Immature natural killer cell (primary cell): Measurements from ENCODE around the gene RBM11. TPM values are rescaled to one million over a fixed set of nuclear protein-coding genes. Genes with fewer than 3 reads are reported as not detected.
"Not testable (repeated sequence)": the region's sequence is repeated elsewhere in the genome, so short reads cannot be mapped to it uniquely, and the experiment has no call there.

Experiments
- DNase-seq, 3 donors: peaks; one replicate each; pipeline ENCODE4 v3.0.0; 2022; ENCODE audit warnings: mixed read lengths in 1 of 3
- H3K27ac Mint-ChIP-seq, 6 donors: one replicate each; pipeline ENCODE4 v1.8.0; 2020; ENCODE audit warnings: mixed read lengths in 6 of 6, mild to moderate bottlenecking in 5 of 6, inconsistent platforms in 4 of 6, moderate library complexity in 3 of 6
- H3K27me3 Mint-ChIP-seq, 3 donors: one replicate each; pipeline ENCODE4 v1.8.0; 2020 to 2021; ENCODE audit warnings: low read depth in 3 of 3, mild to moderate bottlenecking in 3 of 3, mixed read lengths in 3 of 3, moderate library complexity in 3 of 3, inconsistent platforms in 1 of 3
- H3K36me3 Mint-ChIP-seq, 3 donors: one replicate each; pipeline ENCODE4 v1.8.0; 2020; ENCODE audit warnings: mixed read lengths in 3 of 3, inconsistent platforms in 2 of 3, mild to moderate bottlenecking in 2 of 3
- H3K4me1 Mint-ChIP-seq, 2 donors: one replicate each; pipeline ENCODE4 v1.8.0; 2020; ENCODE audit warnings: inconsistent platforms in 2 of 2, mild to moderate bottlenecking in 2 of 2, mixed read lengths in 2 of 2, moderate library complexity in 1 of 2
- H3K4me3 Mint-ChIP-seq, 5 donors: one replicate each; pipeline ENCODE4 v1.8.0; 2020; ENCODE audit warnings: mild to moderate bottlenecking in 5 of 5, mixed read lengths in 5 of 5, inconsistent platforms in 3 of 5, moderate library complexity in 3 of 5
- H3K9me3 Mint-ChIP-seq, 6 donors: one replicate each; pipeline ENCODE4 v1.8.0; 2020; ENCODE audit warnings: mild to moderate bottlenecking in 6 of 6, mixed read lengths in 6 of 6, inconsistent platforms in 4 of 6, moderate library complexity in 3 of 6
- polyA plus RNA-seq, 3 donors: library from polyadenylated mRNA; unstranded; fragments of 300-500 nt; fragmentation: Illumina TruSeq; gene quantifications; one replicate each; pipeline ENCODE4 v1.2.3, GENCODE V29; 2021

Gene RBM11, protein sequence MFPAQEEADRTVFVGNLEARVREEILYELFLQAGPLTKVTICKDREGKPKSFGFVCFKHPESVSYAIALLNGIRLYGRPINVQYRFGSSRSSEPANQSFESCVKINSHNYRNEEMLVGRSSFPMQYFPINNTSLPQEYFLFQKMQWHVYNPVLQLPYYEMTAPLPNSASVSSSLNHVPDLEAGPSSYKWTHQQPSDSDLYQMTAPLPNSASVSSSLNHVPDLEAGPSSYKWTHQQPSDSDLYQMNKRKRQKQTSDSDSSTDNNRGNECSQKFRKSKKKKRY
- 1 to 10 TPM in 1 of 3 donors, under 1 TPM in 1, not detected in 1; 0.59 to 1.4 TPM for polyA plus RNA-seq

DNA sequence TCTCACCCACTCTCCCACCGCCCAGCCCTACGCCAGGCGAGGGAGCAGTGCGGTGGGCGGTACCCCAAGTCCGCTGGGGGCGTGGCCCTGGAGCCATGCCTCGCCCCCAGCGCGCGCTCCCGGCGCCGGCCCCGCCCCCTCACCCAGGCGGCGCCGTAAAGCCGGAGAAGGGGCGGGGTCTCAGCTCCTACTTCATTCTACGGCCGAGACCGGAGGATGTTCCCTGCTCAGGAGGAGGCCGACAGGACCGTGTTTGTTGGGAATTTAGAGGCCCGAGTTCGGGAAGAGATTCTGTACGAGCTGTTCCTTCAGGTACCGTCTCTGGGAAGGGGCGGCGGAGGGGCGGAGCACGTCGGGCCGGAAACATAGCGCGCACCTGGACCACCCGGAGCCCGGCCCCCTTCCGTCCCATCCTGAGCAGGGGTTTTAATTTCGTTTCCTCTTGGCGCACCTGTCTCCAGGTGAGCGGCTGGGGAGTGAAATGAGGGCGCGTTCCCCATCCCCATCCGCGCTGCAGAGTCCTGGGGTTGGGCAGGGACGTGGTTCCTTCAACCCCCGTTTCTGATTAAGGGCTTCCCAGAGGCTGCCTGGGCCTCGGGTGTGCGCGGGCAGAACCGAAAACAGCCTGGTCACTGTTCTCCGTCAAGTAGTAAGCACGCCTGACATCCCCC lies at the start of gene RBM11:
RBM11 (plus strand) TSS at position 187 of the 671 bp plus-strand sequence; CDS start at position 217, 30 bp downstream.
- Mint-ChIP-seq H3K27ac (no peak within 1 kb of the TSS), H3K27me3 (peaks cover 1 to 5% (median 5%) of the 10 kb centered on the region in 3 donors), H3K9me3 (peaks cover 0 to 4% (median 0%) of the 10 kb centered on the region in 6 donors)

DNA sequence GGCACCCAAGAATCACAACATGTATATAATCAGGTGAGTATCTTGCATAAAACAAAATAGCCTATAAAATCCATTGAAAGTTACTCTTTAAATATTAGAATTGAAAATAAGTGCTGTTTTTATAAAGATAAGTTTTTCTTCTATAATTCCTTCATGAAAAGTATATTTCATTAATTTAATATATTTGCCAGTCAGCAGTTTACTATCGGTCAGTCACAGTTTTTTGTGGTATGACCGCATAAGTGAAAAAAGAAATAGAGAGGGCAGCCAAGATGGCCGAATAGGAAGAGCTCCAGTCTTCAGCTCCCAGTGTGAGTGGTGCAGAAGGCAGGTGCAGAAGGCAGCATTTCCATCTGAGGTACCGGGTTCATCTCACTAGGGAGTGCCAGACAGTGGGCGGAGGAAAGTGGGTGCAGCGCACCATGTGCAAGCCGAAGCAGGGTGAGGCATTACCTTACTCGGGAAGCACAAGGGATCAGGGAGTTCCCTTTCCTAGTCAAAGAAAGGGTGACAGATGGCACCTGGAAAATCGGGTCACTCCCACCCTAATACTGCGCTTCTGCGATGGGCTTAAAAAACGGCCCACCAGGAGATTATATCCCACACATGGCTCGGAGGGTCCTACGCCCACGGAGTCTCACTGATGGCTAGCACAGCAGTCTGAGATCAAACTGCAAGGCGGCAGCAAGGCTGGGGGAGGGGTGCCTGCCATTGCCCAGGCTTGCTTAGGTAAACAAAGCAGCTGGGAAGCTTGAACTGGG lies 49.3 kb upstream of the RBM11 start:
- H3K36me3 Mint-ChIP-seq, DNase-seq, H3K27me3 Mint-ChIP-seq, H3K4me3 Mint-ChIP-seq, H3K27ac Mint-ChIP-seq, H3K4me1 Mint-ChIP-seq, H3K9me3 Mint-ChIP-seq: not testable (repeated sequence)

More for the DNA sequence above, at the start of gene RBM11:
- Mint-ChIP-seq H3K4me3 (peak within 1 kb of the TSS; percentile 82 to 88 (median 83)), H3K4me1 (peaks cover 4 to 12% of the 10 kb centered on the region in 2 donors), H3K36me3 (no peaks in the 10 kb centered on the region)
- DNase-seq, result peak; percentile 37 to 51 (median 45)

DNA sequence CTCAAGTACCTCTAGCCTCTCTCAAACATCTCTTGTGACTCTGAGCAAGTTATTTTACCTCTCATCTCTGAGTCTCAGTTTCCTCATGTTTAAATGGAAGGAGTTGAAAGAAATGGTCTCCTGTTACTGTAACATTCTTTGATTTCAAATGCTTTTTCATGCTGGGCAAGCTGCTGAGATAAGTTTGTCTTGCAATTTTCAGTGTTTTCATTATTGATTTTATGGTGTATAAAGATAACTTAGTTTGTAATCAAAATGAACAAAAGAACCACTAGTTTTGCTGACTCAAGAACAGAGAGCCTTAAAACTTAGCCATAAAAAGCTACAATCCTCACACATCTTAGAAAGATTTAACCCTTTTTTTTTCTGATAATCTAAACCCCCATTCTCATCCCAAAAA lies 9.7 kb upstream of the RBM11 start:
- no peaks in the 10 kb centered on the region for H3K36me3 Mint-ChIP-seq
- peaks cover 0 to 3% (median 0%) of the 10 kb centered on the region in 3 donors for H3K27me3 Mint-ChIP-seq
- no peak overlapping the region for H3K4me3 Mint-ChIP-seq
- H3K4me1 Mint-ChIP-seq, result no peaks in the 10 kb centered on the region
- H3K27ac Mint-ChIP-seq, result no peak overlapping the region
- DNase-seq, result no peak
- peaks cover 0 to 5% (median under 1%) of the 10 kb centered on the region in 6 donors for H3K9me3 Mint-ChIP-seq

DNA sequence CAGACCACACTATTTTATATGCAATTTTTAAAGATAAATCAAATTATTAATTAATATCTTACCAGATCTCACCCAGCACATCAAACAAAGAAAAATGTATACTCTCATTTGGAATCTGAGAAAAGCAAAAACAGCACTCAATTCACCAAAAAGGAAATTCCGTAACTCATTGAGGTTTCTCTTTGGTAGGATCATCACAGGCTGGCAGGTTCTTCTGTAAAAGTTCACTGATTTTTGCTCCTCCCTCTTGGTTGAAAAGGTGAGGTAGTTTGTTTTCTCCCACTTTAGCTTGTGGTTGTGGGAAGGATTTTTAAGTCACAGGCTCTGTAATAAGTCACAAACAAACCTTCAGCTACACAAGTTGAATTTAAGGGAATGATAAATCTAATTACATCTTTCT lies 5.2 kb upstream of the RBM11 start, which contains the start of gene LIPI:
LIPI (minus strand) TSS at position 218 of the 400 bp plus-strand sequence; CDS start at position 108, 110 bp downstream.
- no peak within 1 kb of the TSS for H3K27ac Mint-ChIP-seq

DNA sequence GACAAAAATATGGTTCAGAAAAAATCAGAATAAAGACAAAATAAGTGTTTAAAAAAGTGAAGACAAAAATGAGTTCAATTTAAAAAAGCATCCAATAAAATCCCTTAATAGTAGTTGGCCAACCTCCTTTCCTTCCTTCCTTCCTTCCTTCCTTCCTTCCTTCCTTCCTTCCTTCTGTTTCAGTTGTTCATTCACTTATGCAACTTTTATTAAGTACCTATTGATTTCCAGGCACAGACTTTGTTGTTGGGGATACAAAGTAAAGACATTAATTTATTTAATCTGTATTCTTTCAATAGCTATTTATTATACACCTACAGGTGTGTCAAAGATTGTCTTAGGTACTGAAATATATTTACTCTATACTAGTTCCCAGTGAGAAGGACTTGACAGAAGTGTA lies 2.8 kb upstream of the RBM11 start:
- Mint-ChIP-seq H3K27me3 (peaks cover 1 to 5% (median 5%) of the 10 kb centered on the region in 3 donors), H3K27ac (no peak overlapping the region), H3K9me3 (peaks cover 0 to 4% (median 0%) of the 10 kb centered on the region in 6 donors), H3K36me3 (no peaks in the 10 kb centered on the region), H3K4me3 (no peak overlapping the region), H3K4me1 (peaks cover 4 to 12% of the 10 kb centered on the region in 2 donors)
- no peak for DNase-seq

More for the DNA sequence above, 5.2 kb upstream of the RBM11 start, which contains the start of gene LIPI:
- no peaks in the 10 kb centered on the region for H3K36me3 Mint-ChIP-seq
- peaks cover 0 to 4% (median 0%) of the 10 kb centered on the region in 6 donors for H3K9me3 Mint-ChIP-seq
- peaks cover 1 to 4% of the 10 kb centered on the region in 2 donors for H3K4me1 Mint-ChIP-seq
- no peak for DNase-seq
- H3K4me3 Mint-ChIP-seq, result no peak within 1 kb of the TSS
- H3K27me3 Mint-ChIP-seq, result peaks cover 1 to 5% (median 2%) of the 10 kb centered on the region in 3 donors

DNA sequence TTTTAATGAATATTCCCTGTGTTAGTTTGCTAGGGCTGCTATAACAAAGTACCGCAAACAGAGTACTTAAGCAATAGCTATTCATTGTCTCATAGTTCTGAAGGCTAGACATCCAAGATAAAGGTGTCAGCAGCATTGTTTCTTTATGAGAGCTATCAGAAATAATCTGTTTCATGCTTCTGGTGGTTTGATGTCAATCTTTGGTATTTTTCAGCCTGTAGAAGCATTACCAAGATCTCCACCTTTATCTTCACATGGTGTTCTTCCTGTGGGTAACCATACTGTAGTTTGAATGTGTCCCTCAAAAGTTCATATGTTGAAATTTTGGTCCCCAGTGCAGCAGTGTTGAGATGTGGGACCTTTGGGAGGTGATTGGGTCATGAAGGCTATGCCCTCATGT lies 7.4 kb downstream of the RBM11 start:
- no peak for DNase-seq
- Mint-ChIP-seq H3K4me1 (no peaks in the 10 kb centered on the region), H3K9me3 (peaks cover 0 to under 1% (median under 1%) of the 10 kb centered on the region in 6 donors), H3K27ac (no peak overlapping the region), H3K36me3 (no peaks in the 10 kb centered on the region), H3K4me3 (no peak overlapping the region), H3K27me3 (no peaks in the 10 kb centered on the region)

DNA sequence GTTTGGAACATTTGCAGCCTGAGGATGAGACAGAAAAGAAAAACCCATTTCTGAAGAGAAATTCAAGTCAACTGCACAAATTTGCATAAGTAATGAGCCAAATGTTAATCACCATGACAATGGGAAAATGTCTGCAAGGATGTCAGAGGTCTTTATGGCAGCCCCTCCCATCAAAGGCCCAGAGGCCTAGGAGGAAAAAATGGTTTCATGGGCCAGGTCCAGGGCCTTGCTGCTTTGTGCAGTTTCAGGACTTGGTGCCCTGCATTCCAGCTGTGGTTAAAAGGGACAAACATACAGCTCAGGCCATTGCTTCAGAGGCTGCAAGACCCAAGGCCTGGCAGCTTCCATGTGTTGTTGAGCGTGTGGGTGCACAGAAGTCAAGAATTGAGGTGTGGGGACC lies 13.4 kb downstream of the RBM11 start:
- H3K9me3 Mint-ChIP-seq, result peaks cover 7 to 18% (median 14%) of the 10 kb centered on the region in 6 donors

DNA sequence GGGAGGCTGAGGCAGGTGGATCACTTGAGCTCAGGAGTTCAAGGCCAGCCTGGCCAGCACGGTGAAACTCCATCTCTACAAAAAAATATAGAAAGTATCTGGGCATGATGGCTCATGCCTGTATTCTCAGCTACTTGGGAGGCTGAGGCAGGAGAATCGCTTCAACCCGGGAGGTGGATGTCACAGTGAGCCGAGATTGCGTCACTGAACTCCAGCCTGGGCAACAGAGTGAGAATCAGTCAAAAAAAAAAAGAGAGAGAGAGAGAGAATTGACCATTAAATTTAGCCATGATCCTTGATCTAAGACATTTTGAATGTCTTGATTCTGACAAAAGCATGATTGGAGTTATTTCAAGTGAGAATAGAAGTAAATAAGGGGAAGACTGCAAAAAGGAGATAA lies 19.1 kb downstream of the RBM11 start:
- peaks cover 0 to 2% (median 1%) of the 10 kb centered on the region in 3 donors for H3K27me3 Mint-ChIP-seq
- no peak for DNase-seq
- H3K9me3 Mint-ChIP-seq, result peaks cover 2 to 7% (median 5%) of the 10 kb centered on the region in 6 donors
- H3K4me1 Mint-ChIP-seq, result no peaks in the 10 kb centered on the region
- no peaks in the 10 kb centered on the region for H3K36me3 Mint-ChIP-seq
- no peak overlapping the region for H3K4me3 Mint-ChIP-seq
- no peak overlapping the region for H3K27ac Mint-ChIP-seq

More for the DNA sequence above, 13.4 kb downstream of the RBM11 start:
- Mint-ChIP-seq H3K4me1 (no peaks in the 10 kb centered on the region), H3K4me3 (no peak overlapping the region), H3K27ac (no peak overlapping the region), H3K36me3 (peaks cover 0 to 6% (median 5%) of the 10 kb centered on the region in 3 donors), H3K27me3 (peaks cover 0 to 2% (median 1%) of the 10 kb centered on the region in 3 donors)
- DNase-seq, result no peak

DNA sequence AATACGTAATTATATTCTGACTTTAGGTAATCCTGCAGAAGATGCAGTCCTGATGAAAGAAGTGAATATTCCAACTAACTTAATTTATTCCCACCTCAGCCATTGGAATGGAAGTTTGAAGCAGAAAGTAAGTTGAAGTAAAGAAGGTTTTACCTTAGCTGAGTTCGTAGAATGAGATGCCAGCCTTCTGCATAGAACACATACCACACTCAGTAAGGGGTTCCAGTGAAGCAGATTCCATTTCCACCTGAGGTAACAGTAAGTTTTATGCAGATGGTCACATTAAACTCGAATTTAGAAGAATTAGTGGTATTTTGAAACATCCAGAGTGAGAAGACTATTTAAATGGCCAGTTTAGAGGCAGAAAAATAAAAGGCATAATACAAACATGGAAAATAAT lies 20.2 kb downstream of the RBM11 start:
- peaks cover 0 to 4% (median 0%) of the 10 kb centered on the region in 6 donors for H3K9me3 Mint-ChIP-seq
- H3K27me3 Mint-ChIP-seq, result peaks cover 0 to 1% (median 0%) of the 10 kb centered on the region in 3 donors
- DNase-seq, result no peak
- H3K4me1 Mint-ChIP-seq, result no peaks in the 10 kb centered on the region
- no peaks in the 10 kb centered on the region for H3K36me3 Mint-ChIP-seq
- no peak overlapping the region for H3K4me3 Mint-ChIP-seq
- no peak overlapping the region for H3K27ac Mint-ChIP-seq

DNA sequence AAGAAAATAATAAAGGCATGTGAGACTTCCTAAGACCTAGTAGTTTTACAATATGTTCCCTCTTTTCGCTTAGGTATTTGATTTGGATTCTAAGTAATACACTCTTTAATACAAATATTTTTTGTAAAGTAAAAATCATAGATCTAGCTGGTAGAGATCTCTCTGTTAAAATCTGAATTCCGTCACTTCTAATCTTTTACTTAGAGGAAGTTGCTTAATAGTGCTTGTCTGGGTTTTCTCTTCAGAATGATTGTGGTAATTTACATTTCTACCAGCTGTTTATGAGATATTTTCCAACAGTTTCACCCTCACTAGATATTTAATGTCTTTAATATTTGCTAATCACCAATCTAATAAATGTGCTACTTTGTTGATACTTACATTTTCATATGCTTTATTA lies 23.3 kb downstream of the RBM11 start:
- H3K36me3 Mint-ChIP-seq, result no peaks in the 10 kb centered on the region
- no peaks in the 10 kb centered on the region for H3K9me3 Mint-ChIP-seq
- H3K4me3 Mint-ChIP-seq, result no peak overlapping the region
- DNase-seq, result no peak
- no peak overlapping the region for H3K27ac Mint-ChIP-seq
- H3K27me3 Mint-ChIP-seq, result no peaks in the 10 kb centered on the region
- H3K4me1 Mint-ChIP-seq, result no peaks in the 10 kb centered on the region

DNA sequence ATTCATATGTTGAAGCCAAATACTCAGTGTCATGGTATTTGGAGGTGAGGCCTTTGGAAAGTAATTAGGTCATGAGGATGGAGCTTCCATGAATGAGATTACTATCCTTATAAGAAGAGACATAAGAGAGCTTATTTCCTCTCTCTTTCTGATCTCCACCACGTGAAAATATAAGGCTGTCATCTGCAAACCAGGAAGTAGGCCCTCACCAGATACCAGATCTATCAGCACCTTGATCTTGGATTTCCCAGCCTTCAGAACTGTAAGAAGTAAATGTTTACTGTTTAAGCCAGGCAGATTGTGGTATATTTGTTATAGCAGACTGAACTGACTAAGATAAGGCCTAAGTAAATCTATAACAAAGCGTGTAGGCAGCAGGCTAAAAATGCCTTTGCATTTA lies 25.3 kb downstream of the RBM11 start:
- DNase-seq, result no peak
- H3K27me3 Mint-ChIP-seq, result no peaks in the 10 kb centered on the region
- no peaks in the 10 kb centered on the region for H3K36me3 Mint-ChIP-seq
- H3K9me3 Mint-ChIP-seq, result no peaks in the 10 kb centered on the region
- H3K4me3 Mint-ChIP-seq, result no peak overlapping the region
- H3K27ac Mint-ChIP-seq, result no peak overlapping the region
- H3K4me1 Mint-ChIP-seq, result no peaks in the 10 kb centered on the region

DNA sequence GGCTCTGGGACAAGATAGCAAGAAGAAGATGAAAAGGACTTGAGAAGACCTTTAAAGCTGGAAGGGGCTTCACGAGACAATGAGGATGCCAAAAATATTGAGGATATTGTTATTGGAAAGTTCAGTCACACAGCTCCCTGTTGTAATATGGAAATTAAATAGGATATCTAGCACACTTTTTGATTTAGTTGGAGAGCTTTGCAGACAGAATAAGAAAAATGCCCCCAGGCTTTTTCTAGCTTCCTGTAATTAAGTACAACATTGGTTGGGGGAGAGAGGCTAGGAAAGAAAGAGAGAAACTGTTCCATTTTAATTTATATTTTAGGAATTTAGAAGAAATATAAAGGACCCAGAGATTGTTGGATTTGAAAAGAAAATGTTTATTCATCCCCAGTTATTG lies 27.5 kb downstream of the RBM11 start:
- no peak overlapping the region for H3K27ac Mint-ChIP-seq
- no peaks in the 10 kb centered on the region for H3K4me1 Mint-ChIP-seq
- no peaks in the 10 kb centered on the region for H3K9me3 Mint-ChIP-seq
- H3K36me3 Mint-ChIP-seq, result no peaks in the 10 kb centered on the region
- no peak for DNase-seq
- no peak overlapping the region for H3K4me3 Mint-ChIP-seq
- no peaks in the 10 kb centered on the region for H3K27me3 Mint-ChIP-seq

DNA sequence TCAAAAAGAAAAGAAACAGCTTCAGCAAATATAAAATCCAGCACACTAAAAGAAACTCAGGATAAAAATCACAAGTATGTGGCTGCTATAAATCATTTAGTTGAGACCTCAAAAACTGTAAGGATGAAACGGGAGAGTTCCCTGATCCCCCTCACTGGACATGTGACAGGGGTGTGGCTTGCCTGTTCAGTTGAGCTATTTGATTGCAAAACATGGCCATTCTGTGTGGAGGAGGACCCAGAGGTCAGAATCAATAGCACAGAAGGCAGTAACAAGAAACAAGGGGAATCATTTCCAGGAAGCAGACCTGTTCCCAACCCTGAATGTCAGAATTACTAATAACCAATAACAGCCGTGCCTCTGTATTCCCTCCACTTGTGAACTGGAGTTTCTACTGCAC lies 27.9 kb downstream of the RBM11 start:
- DNase-seq, result no peak
- H3K36me3 Mint-ChIP-seq, result no peaks in the 10 kb centered on the region
- no peaks in the 10 kb centered on the region for H3K9me3 Mint-ChIP-seq
- H3K4me3 Mint-ChIP-seq, result no peak overlapping the region
- no peak overlapping the region for H3K27ac Mint-ChIP-seq
- H3K27me3 Mint-ChIP-seq, result no peaks in the 10 kb centered on the region
- H3K4me1 Mint-ChIP-seq, result no peaks in the 10 kb centered on the region

DNA sequence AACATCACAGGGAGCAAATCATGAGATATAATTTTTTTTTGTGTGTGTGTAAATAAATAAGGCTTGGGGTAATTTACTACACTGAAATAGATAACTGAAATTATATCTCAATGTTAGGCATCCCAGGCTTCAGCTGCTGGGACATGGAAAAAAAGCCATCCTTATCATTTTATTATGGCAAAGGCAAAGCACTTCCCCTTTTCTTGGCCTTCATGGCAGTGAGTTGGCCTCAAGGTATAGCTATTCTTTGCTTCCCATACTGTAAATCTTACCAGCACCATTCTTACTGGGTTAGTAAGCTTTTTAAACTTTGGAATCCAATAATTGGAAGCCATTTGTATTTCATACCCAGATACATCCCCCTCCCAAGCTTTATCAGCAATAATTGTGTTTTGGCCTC lies 29.0 kb downstream of the RBM11 start:
- no peak overlapping the region for H3K27ac Mint-ChIP-seq
- no peak overlapping the region for H3K4me3 Mint-ChIP-seq
- H3K9me3 Mint-ChIP-seq, result peaks cover 0 to 4% (median 0%) of the 10 kb centered on the region in 6 donors
- no peaks in the 10 kb centered on the region for H3K27me3 Mint-ChIP-seq
- no peak for DNase-seq
- H3K4me1 Mint-ChIP-seq, result no peaks in the 10 kb centered on the region
- H3K36me3 Mint-ChIP-seq, result no peaks in the 10 kb centered on the region
